Fibroblast of the aortic adventitia (primary cell): ENCODE results near the gene SETD6. TPM values are rescaled to one million over a fixed set of nuclear protein-coding genes. Genes with fewer than 3 reads are reported as not detected.
A peak's percentile ranks its signal among the peaks of the same experiment; 100 is the strongest.
"Not testable (repeated sequence)": the region's sequence is repeated elsewhere in the genome, so short reads cannot be mapped to it uniquely, and the experiment has no call there.

Experiments
- DNase-seq: peaks from one replicate; pipeline ENCODE4 v3.0.0-alpha.2; 2010; ENCODE audit warnings: low read depth
- H3K4me3 ChIP-seq: 2 replicates; pipeline ENCODE4 v1.5.1; 2011; ENCODE audit warnings: low read depth, mild to moderate bottlenecking, control low read depth, low read length, moderate library complexity
- total RNA-seq: library from RNA; depleted of rRNA; stranded (reverse); fragments of >200 nt; gene quantifications from 2 replicates; pipeline ENCODE4 v1.2.3, GENCODE V29; 2012; ENCODE audit warnings: low replicate concordance
- TF ChIP-seq, protein P1 (sequence below): IDR thresholded peaks from 2 replicates; pipeline ENCODE4 v1.5.1; 2011; ENCODE audit warnings: mild to moderate bottlenecking, low read length, control low read depth, inconsistent platforms; ENCODE audit not compliant: insufficient read depth

SETD6 gene
- total RNA-seq, 1 donor = 11.7 TPM

DNA sequence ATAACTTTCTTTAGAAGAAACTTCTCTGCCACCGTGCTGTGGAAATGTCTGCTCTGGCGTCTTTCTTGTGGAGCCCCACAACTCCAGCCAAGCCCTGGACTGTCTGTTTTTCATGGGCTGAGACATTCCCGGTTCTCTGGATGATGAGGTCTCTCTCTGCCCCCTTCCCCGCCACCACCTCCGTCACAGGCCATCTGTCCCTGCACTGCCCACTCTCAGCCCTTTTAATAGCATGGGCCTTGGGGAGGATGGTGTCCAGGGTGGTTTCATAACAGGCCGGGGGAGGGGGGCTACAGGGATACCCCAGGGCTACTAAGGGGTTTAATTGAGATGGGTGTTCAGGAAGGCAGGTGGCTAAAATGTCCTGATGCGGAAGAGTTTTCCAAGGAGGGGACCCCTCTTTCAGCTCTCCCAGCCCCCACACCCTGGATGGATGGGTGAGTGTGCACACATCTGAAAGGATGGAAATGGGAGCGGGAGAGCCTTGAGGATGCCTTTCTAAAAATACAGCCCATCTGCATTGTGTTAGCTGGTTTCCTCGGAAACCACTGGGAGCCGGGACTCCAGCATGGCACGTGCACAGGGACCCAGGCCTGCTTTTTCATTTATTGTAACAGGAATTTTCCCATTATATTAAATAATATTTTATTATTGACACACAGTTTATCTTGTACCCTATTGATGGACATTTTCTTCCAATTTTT lies 30.0 kb upstream of the SETD6 start:
- no peak overlapping the region for H3K4me3 ChIP-seq
- TF ChIP-seq, protein P1, sequence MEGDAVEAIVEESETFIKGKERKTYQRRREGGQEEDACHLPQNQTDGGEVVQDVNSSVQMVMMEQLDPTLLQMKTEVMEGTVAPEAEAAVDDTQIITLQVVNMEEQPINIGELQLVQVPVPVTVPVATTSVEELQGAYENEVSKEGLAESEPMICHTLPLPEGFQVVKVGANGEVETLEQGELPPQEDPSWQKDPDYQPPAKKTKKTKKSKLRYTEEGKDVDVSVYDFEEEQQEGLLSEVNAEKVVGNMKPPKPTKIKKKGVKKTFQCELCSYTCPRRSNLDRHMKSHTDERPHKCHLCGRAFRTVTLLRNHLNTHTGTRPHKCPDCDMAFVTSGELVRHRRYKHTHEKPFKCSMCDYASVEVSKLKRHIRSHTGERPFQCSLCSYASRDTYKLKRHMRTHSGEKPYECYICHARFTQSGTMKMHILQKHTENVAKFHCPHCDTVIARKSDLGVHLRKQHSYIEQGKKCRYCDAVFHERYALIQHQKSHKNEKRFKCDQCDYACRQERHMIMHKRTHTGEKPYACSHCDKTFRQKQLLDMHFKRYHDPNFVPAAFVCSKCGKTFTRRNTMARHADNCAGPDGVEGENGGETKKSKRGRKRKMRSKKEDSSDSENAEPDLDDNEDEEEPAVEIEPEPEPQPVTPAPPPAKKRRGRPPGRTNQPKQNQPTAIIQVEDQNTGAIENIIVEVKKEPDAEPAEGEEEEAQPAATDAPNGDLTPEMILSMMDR = no peak
- DNase-seq = no peak

DNA sequence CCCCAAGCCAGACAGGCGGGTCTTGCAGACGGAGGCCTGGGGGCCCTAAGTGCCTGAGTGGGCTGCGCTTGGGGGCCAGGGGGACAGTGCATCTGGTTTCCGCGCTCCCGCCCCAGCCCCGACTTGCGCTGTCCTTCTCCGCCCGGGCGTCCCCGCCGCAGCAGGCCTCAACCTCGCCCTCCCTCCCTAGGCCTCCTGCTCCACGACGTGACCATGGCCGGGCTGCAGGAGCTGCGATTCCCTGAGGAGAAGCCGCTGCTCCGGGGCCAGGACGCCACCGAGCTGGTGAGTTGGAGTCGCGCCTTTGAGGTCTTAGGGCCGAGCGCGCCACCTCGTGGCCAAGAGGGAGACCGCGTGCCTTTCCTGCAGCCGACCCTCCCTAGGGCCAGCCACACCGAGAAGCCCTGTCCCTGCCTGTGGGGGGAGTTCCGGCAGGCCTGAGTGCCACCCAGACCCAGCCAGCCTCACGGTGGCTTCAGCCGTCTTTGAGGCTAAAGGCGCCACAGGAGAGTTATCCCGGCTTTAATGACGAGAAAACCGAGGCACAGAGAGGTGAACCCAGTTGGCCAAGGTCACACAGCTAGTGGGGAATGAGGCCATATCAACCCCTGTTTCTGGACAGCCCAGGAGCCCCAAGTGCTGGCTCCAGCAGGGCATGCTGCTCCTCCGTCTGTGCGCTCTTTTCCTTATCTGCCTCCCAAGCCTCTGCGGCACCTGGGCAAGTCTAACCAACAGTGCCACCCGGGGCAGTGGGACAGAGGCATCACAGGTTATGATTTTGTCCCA lies 27.6 kb upstream of the SETD6 start:
- TF ChIP-seq, protein P1 = peak; percentile 86
- H3K4me3 ChIP-seq = peak overlapping the region; percentile 39
- peak; percentile 68 for DNase-seq

DNA sequence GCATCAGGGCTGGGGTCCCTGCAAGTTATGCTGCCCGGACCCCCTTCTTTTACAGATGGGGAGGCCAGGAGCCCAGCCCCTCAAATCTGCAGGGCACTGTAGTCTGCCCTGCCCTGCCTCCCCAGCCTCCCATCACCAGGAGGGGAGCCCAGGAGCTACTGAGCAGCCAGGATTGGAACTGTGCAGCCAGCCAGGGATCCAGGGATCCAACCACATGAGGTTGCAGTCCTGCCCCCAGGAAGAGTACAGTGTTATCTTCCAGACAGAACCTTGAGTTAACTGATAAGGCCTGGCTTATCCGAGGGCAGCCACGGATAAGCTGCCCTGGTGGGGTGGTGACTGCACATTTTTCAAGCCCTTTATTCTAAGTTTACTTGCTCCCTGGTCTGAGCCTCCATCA lies 26.8 kb upstream of the SETD6 start:
- no peak overlapping the region for H3K4me3 ChIP-seq
- TF ChIP-seq, protein P1 = no peak
- no peak for DNase-seq

DNA sequence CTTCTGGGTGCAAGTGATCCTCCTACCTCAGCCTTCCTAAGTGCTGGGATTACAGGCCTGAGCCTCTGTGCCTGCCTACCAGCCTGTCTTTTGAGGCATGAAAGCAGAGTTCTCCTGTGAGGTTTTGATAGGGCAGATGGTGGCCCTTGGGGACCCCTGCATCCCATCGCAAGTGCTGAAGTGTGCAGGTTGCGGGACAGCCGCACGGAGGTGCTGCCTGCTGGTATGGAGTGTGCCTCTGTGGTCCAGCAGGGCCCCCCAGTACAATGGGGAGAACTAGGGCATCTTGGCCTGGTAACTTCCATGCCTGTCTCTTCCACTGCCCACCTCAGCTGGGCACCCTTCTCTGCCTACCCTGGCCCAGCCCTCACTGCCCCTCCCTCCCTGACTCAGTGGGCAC lies 25.3 kb upstream of the SETD6 start:
- H3K4me3 ChIP-seq = no peak overlapping the region
- no peak for DNase-seq
- TF ChIP-seq, protein P1 = no peak

DNA sequence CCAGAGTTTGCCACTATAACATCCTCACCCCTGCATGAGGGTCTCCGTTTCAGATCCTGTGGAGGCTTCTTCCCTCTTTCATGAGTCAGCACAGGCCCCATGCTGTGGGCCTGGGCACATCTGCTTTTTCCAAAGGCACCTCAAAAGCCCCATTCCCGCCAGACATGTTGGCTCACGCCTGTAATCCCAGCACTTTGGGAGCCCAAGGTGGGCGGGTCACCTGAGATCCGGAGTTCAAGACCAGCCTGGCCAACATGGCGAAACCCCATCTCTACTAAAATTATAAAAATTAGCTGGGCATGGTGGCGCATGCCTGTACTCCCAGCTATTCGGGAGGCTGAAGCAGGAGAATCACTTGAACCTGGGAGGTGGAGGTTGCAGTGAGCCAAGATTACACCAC lies 24.8 kb upstream of the SETD6 start:
- DNase-seq, H3K4me3 ChIP-seq: not testable (repeated sequence)

DNA sequence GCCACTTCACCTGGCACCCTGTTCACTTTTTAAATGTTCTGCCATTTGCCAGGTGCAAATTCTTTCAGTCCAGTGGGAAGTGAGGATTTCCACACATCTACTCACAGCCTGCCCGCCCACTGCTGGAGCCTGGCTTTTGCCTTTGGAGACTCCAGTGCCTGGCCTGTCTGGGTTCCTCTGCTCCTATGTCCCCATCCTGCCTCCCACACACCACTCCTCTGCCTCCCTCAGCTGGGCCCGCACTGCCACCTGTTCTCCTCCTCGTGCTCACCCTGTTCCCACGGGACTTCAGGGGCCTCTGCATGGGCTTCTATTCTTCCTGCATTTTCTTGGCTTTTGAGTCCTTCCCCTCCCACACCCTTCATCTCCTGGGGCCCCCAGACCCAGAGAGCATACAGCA lies 23.3 kb upstream of the SETD6 start:
- H3K4me3 ChIP-seq = no peak overlapping the region
- no peak for DNase-seq
- TF ChIP-seq, protein P1 = no peak

DNA sequence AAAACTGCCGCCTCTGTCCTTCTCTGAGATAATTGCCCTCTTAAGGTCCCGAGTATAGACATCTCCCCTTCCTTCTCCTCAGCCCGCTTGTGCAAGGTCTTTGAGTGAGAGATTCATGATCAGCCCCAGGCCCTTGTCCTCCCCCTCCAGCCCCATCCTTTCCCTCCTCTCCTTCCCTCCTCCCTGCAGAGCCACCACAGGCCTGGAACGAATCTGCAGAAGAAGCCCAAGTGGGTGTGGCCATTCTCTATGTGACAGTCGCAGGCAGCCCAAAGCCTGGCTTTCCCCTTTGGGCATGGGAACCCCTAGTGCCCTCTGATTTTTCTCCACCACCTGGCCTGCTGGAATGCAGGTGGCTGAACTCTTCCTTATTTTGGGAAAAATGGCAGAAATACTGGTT lies 22.6 kb upstream of the SETD6 start:
- no peak overlapping the region for H3K4me3 ChIP-seq
- TF ChIP-seq, protein P1 = no peak
- no peak for DNase-seq
